Superior temporal gyrus (tissue), 1 donor: Measurements from ENCODE around the gene MYOM3.

Experiments
- DNase-seq: peaks from one replicate; pipeline ENCODE4 v3.0.0-alpha.2; 2016; ENCODE audit errors: extremely low spot score

Gene MYOM3

GRCh38 chr1:24138476-24139221 lies 26.7 kb upstream of the MYOM3 start:
- no peak for DNase-seq

GRCh38 chr1:24136956-24137539 lies 25.1 kb upstream of the MYOM3 start:
- DNase-seq = no peak

- DNase-seq = no peak
These were observed 22.4 kb upstream of the MYOM3 start for GRCh38 chr1:24134376-24134775.

GRCh38 chr1:24133819-24134218 lies 21.9 kb upstream of the MYOM3 start:
- DNase-seq = no peak

- DNase-seq = no peak
These were observed 18.4 kb upstream of the MYOM3 start for GRCh38 chr1:24130385-24130784.

GRCh38 chr1:24127801-24128363 lies 15.9 kb upstream of the MYOM3 start:
- no peak for DNase-seq

- DNase-seq = no peak
These were observed 15.3 kb upstream of the MYOM3 start for GRCh38 chr1:24127134-24127800.

GRCh38 chr1:24126672-24127023 lies 14.7 kb upstream of the MYOM3 start:
- no peak for DNase-seq

GRCh38 chr1:24126018-24126671 lies 14.2 kb upstream of the MYOM3 start:
- DNase-seq = no peak

- no peak for DNase-seq
These were observed 13.5 kb upstream of the MYOM3 start for GRCh38 chr1:24125456-24125855.

GRCh38 chr1:24124980-24125379 lies 13.0 kb upstream of the MYOM3 start:
- no peak for DNase-seq

GRCh38 chr1:24123611-24124010 lies 11.7 kb upstream of the MYOM3 start:
- DNase-seq = no peak

- DNase-seq = no peak
These were observed 10.8 kb upstream of the MYOM3 start for GRCh38 chr1:24122776-24123175.

GRCh38 chr1:24121406-24121805 lies 9.5 kb upstream of the MYOM3 start:
- DNase-seq = no peak

GRCh38 chr1:24120965-24121364 lies 9.0 kb upstream of the MYOM3 start:
- DNase-seq = no peak

GRCh38 chr1:24119859-24120756 lies 8.2 kb upstream of the MYOM3 start:
- DNase-seq = no peak

- no peak for DNase-seq
These were observed 7.5 kb upstream of the MYOM3 start for GRCh38 chr1:24119489-24119858.

GRCh38 chr1:24118410-24119242 lies 6.7 kb upstream of the MYOM3 start:
- DNase-seq = no peak

- DNase-seq = no peak
These were observed 5.9 kb upstream of the MYOM3 start for GRCh38 chr1:24117722-24118409.

- DNase-seq = no peak
These were observed 5.2 kb upstream of the MYOM3 start for GRCh38 chr1:24117132-24117531.
